T follicular helper cell (primary cell): ENCODE measurements around the gene BRPF1.
"Not testable (repeated sequence)": the region's sequence is repeated elsewhere in the genome, so short reads cannot be mapped to it uniquely, and the experiment has no call there.

ENCODE experiments used
- DNase-seq: peaks from one replicate; pipeline ENCODE4 v3.0.0-alpha.2; 2020; ENCODE audit warnings: low read depth

BRPF1 gene

GRCh38 chr3:9769426-9770275 lies 38.1 kb downstream of the BRPF1 start, which contains the start of gene CAMK1:
CAMK1 (minus strand) TSS chr3:9769947; CDS start chr3:9767749, 2,198 bp downstream.
- peak; percentile 36 for DNase-seq

GRCh38 chr3:9770276-9770812 lies 38.8 kb downstream of the BRPF1 start:
- no peak for DNase-seq

- not testable (repeated sequence) for DNase-seq
These were observed 39.5 kb downstream of the BRPF1 start for GRCh38 chr3:9771007-9771406.

- DNase-seq = no peak
These were observed 45.6 kb downstream of the BRPF1 start for GRCh38 chr3:9776896-9777693.

GRCh38 chr3:9777694-9778021 lies 46.1 kb downstream of the BRPF1 start:
- no peak for DNase-seq

GRCh38 chr3:9778143-9779074 lies 46.9 kb downstream of the BRPF1 start:
- DNase-seq = no peak

- no peak for DNase-seq
These were observed 47.6 kb downstream of the BRPF1 start for GRCh38 chr3:9779075-9779593.

- DNase-seq = no peak
These were observed 48.4 kb downstream of the BRPF1 start for GRCh38 chr3:9779721-9780457.

- no peak for DNase-seq
These were observed 48.9 kb downstream of the BRPF1 start for GRCh38 chr3:9780458-9780812.

GRCh38 chr3:9780910-9781309 lies 49.4 kb downstream of the BRPF1 start:
- no peak for DNase-seq

GRCh38 chr3:9781551-9781950 lies 50.0 kb downstream of the BRPF1 start:
- DNase-seq = no peak

GRCh38 chr3:9781978-9782603 lies 50.6 kb downstream of the BRPF1 start:
- no peak for DNase-seq

GRCh38 chr3:9782770-9783169 lies 51.2 kb downstream of the BRPF1 start:
- DNase-seq = no peak

GRCh38 chr3:9783954-9784353 lies 52.4 kb downstream of the BRPF1 start:
- DNase-seq = no peak

- DNase-seq = no peak
These were observed 53.4 kb downstream of the BRPF1 start for GRCh38 chr3:9784965-9785364.

- no peak for DNase-seq
These were observed 54.1 kb downstream of the BRPF1 start for GRCh38 chr3:9785602-9786001.

GRCh38 chr3:9786209-9786739 lies 54.7 kb downstream of the BRPF1 start:
- no peak for DNase-seq

- DNase-seq = no peak
These were observed 55.5 kb downstream of the BRPF1 start for GRCh38 chr3:9786825-9787669.

- DNase-seq = no peak
These were observed 56.2 kb downstream of the BRPF1 start for GRCh38 chr3:9787714-9788113.
